ENCODE measurements around the gene ASTN1. TPM values are rescaled to one million over a fixed set of nuclear protein-coding genes. Genes with fewer than 3 reads are reported as not detected.
"Not testable (repeated sequence)": the region's sequence is repeated elsewhere in the genome, so short reads cannot be mapped to it uniquely, and the experiment has no call there.

Gene ASTN1
- total RNA-seq, 4 donors from 2014 or later = 0.13 to 3.7 (median 0.84) TPM

DNA sequence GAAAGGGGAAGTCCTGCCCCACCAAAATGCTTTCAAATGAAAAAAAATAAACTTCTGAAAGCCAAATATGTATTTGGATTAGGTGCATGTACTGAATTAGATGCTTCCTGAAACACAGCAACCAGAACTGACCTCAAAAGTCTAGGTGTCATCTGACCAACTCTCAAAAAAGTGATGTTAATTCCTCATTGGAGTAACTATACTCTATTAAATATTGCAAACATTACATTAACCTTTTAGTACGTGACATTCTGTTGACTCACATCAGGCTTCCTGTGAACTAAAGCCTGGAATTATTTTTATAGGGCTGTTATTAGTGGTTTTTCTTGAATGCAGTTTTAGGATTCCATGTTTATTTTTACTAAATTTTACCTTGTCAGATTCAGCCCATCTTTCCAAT, 73.5 kb downstream of the ASTN1 start:
- TF ChIP-seq, protein P1, sequence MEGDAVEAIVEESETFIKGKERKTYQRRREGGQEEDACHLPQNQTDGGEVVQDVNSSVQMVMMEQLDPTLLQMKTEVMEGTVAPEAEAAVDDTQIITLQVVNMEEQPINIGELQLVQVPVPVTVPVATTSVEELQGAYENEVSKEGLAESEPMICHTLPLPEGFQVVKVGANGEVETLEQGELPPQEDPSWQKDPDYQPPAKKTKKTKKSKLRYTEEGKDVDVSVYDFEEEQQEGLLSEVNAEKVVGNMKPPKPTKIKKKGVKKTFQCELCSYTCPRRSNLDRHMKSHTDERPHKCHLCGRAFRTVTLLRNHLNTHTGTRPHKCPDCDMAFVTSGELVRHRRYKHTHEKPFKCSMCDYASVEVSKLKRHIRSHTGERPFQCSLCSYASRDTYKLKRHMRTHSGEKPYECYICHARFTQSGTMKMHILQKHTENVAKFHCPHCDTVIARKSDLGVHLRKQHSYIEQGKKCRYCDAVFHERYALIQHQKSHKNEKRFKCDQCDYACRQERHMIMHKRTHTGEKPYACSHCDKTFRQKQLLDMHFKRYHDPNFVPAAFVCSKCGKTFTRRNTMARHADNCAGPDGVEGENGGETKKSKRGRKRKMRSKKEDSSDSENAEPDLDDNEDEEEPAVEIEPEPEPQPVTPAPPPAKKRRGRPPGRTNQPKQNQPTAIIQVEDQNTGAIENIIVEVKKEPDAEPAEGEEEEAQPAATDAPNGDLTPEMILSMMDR (IDR thresholded peaks at IDR 0.05) = no peak
- no peak for ATAC-seq (ENCODE audit: low FRiP score)
- DNase-seq (ENCODE audit: low spot score) = no peak

GRCh38 chr1:177088966-177089365, 75.5 kb downstream of the ASTN1 start:
- DNase-seq (ENCODE audit: low spot score) = no peak
- ATAC-seq (ENCODE audit: low FRiP score) = no peak
- TF ChIP-seq, protein P1 (IDR thresholded peaks at IDR 0.05) = no peak

DNA sequence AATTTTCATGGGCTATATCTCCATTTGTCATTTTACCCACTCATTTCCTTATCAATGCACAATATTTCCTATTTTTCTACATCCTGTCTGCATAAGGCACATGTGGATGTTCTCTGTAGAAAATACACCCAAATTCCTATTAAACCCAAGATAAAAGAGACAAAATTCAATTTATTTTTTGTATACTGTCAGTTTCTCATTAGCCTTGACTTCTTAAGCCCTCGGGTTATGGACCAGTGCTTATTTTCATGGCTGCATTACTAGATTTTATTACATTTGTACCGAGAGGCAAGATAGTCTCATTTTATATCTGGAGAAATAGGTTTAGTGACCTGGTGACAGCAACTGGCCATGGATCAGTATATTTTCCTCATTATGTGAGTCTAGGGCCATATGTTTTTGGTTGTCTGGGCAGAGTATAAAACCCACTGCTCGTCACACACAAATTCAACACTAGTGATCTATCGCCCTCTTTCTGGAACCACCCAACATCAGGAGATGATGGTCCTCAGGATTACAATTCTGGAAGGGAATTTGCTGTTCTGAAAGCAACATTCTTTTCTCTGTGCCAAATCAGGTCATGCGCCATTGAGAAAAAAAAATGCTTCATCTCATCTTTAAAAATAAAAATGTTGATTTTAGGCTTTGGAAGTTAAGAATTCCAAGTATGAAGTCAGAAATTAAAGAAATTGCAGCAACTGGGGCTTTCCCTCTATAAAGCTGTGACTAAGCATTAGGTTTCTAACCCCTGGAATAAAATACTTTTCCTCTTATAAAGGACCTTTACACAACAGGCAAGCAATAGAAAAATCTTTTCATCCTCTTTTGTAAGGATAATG, 81.4 kb downstream of the ASTN1 start:
- ATAC-seq (ENCODE audit: low FRiP score) (peak; percentile 81), DNase-seq (ENCODE audit: low spot score) (no peak)
- TF ChIP-seq, protein P1 (IDR thresholded peaks at IDR 0.05) = no peak

- ATAC-seq (ENCODE audit: low FRiP score) (no peak), DNase-seq (ENCODE audit: low spot score) (no peak)
- TF ChIP-seq, protein P1 (IDR thresholded peaks at IDR 0.05) = no peak
Observed at GRCh38 chr1:177080564-177080963, 83.9 kb downstream of the ASTN1 start.

DNA sequence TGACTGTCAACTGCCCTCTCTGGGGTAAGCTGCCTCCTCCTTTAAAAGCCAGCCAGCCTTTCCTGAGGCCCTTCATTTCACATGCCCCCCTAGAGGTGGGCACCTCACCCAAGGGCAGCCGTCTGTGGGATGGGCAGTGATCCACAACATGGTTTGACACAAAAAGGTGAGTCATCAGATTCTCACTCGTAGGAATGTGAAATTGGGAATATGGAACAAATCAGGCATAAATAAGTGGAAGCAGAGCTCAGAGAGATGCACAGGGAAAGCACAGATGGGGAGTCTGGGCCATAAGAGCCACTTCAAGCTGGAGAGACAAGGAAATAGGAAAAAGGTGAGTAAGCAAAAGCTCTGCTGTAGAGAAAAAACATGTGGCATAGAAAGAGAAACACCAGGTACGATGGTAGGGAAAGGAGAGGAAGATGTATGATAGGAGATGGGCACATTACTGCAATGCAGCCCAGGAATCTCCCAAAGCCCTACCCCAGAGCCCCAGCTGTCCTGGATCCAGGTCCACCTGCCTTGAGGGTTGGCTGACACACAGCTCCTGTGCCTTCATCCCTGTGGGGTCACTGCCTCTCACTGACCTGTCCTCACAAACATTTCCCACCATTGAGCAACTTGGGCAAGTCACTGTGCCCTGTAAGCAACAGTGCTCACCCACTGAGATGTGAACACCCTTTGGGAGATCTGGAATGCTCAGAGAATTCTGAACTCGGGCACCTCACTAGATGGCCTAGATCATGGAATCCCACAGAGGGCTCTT, 86.6 kb downstream of the ASTN1 start:
- TF ChIP-seq, protein P1 (IDR thresholded peaks at IDR 0.05) = no peak
- ATAC-seq (ENCODE audit: low FRiP score) (no peak), DNase-seq (ENCODE audit: low spot score) (no peak)

GRCh38 chr1:177077006-177077405, 87.5 kb downstream of the ASTN1 start:
- no peak for ATAC-seq (ENCODE audit: low FRiP score)

GRCh38 chr1:177074811-177075210, 89.7 kb downstream of the ASTN1 start:
- not testable (repeated sequence) for DNase-seq (ENCODE audit: low spot score); ATAC-seq (ENCODE audit: low FRiP score)

More at GRCh38 chr1:177077006-177077405, 87.5 kb downstream of the ASTN1 start:
- TF ChIP-seq, protein P1 (IDR thresholded peaks at IDR 0.05) = no peak
- DNase-seq (ENCODE audit: low spot score) = no peak
